ENCODE results near the gene GADL1. TPM values are rescaled to one million over a fixed set of nuclear protein-coding genes. Genes with fewer than 3 reads are reported as not detected.

GADL1 gene
- total and polyA plus RNA-seq, 9 donors = 9.8 to 25.7 (median 19.1) TPM

GRCh38 chr3:30766522-30766921, 127.9 kb downstream of the GADL1 start:
- no peaks in the 10 kb centered on the region for H3K36me3 ChIP-seq (ENCODE audit: control insufficient read depth, insufficient read depth, low read length)
- H3K27ac ChIP-seq (ENCODE audit: low read length) = no peak overlapping the region
- peaks cover 2% of the 10 kb centered on the region for H3K4me1 ChIP-seq (ENCODE audit: control insufficient read depth, insufficient read depth, low read length)
- no peaks in the 10 kb centered on the region for H3K9me3 ChIP-seq (replicated peaks; ENCODE audit: control insufficient read depth, low read depth, low read length)
- DNase-seq = peak; percentile 29
- no peak overlapping the region for H3K4me3 ChIP-seq (ENCODE audit: low read length)
- no peaks in the 10 kb centered on the region for H3K27me3 ChIP-seq (ENCODE audit: control insufficient read depth, insufficient read depth, low read length)

- DNase-seq = no peak
- Histone ChIP-seq H3K4me3 (ENCODE audit: low read length) (no peak overlapping the region), H3K4me1 (ENCODE audit: control insufficient read depth, insufficient read depth, low read length) (no peaks in the 10 kb centered on the region), H3K36me3 (ENCODE audit: control insufficient read depth, insufficient read depth, low read length) (no peaks in the 10 kb centered on the region), H3K9me3 (replicated peaks; ENCODE audit: control insufficient read depth, low read depth, low read length) (no peaks in the 10 kb centered on the region), H3K27me3 (ENCODE audit: control insufficient read depth, insufficient read depth, low read length) (no peaks in the 10 kb centered on the region), H3K27ac (ENCODE audit: low read length) (no peak overlapping the region)
- WGBS (ENCODE audit: insufficient coverage) = 93% methylated on average over 3 of the region's 4 CpGs
Observed at GRCh38 chr3:30764891-30765290, 129.6 kb downstream of the GADL1 start.

- peak; percentile 75 for DNase-seq
- no peak overlapping the region for H3K27ac ChIP-seq (ENCODE audit: low read length)
- H3K27me3 ChIP-seq (ENCODE audit: control insufficient read depth, insufficient read depth, low read length) = no peaks in the 10 kb centered on the region
Observed at GRCh38 chr3:30764281-30764680, 130.2 kb downstream of the GADL1 start.

GRCh38 chr3:30761374-30761773, 133.1 kb downstream of the GADL1 start:
- H3K36me3 ChIP-seq (ENCODE audit: control insufficient read depth, insufficient read depth, low read length) = no peaks in the 10 kb centered on the region
- no CpG with 5 or more reads among the region's 3 CpGs for WGBS (ENCODE audit: insufficient coverage)
- no peaks in the 10 kb centered on the region for H3K27me3 ChIP-seq (ENCODE audit: control insufficient read depth, insufficient read depth, low read length)
- no peak for DNase-seq
- no peak overlapping the region for H3K27ac ChIP-seq (ENCODE audit: low read length)
- H3K4me3 ChIP-seq (ENCODE audit: low read length) = no peak overlapping the region
- no peaks in the 10 kb centered on the region for H3K9me3 ChIP-seq (replicated peaks; ENCODE audit: control insufficient read depth, low read depth, low read length)
- no peaks in the 10 kb centered on the region for H3K4me1 ChIP-seq (ENCODE audit: control insufficient read depth, insufficient read depth, low read length)

More at GRCh38 chr3:30764281-30764680, 130.2 kb downstream of the GADL1 start:
- H3K4me1 ChIP-seq (ENCODE audit: control insufficient read depth, insufficient read depth, low read length) = no peaks in the 10 kb centered on the region
- no peaks in the 10 kb centered on the region for H3K36me3 ChIP-seq (ENCODE audit: control insufficient read depth, insufficient read depth, low read length)
- H3K4me3 ChIP-seq (ENCODE audit: low read length) = no peak overlapping the region
- no CpG with 5 or more reads among the region's 3 CpGs for WGBS (ENCODE audit: insufficient coverage)
- H3K9me3 ChIP-seq (replicated peaks; ENCODE audit: control insufficient read depth, low read depth, low read length) = no peaks in the 10 kb centered on the region

- no peaks in the 10 kb centered on the region for H3K9me3 ChIP-seq (replicated peaks; ENCODE audit: control insufficient read depth, low read depth, low read length)
- H3K4me1 ChIP-seq (ENCODE audit: control insufficient read depth, insufficient read depth, low read length) = peaks cover 2% of the 10 kb centered on the region
- H3K27me3 ChIP-seq (ENCODE audit: control insufficient read depth, insufficient read depth, low read length) = no peaks in the 10 kb centered on the region
- no peak overlapping the region for H3K27ac ChIP-seq (ENCODE audit: low read length)
- no peak for DNase-seq
- H3K36me3 ChIP-seq (ENCODE audit: control insufficient read depth, insufficient read depth, low read length) = no peaks in the 10 kb centered on the region
- WGBS (ENCODE audit: insufficient coverage) = no CpG with 5 or more reads among the region's 2 CpGs
- H3K4me3 ChIP-seq (ENCODE audit: low read length) = no peak overlapping the region
Observed at GRCh38 chr3:30760737-30761136, 133.7 kb downstream of the GADL1 start.

GRCh38 chr3:30760040-30760695, 134.3 kb downstream of the GADL1 start:
- no peak for DNase-seq
- no peak overlapping the region for H3K4me3 ChIP-seq (ENCODE audit: low read length)
- no peaks in the 10 kb centered on the region for H3K9me3 ChIP-seq (replicated peaks; ENCODE audit: control insufficient read depth, low read depth, low read length)
- 78% methylated on average over 2 of the region's 3 CpGs for WGBS (ENCODE audit: insufficient coverage)
- no peak overlapping the region for H3K27ac ChIP-seq (ENCODE audit: low read length)
- H3K27me3 ChIP-seq (ENCODE audit: control insufficient read depth, insufficient read depth, low read length) = no peaks in the 10 kb centered on the region
- no peaks in the 10 kb centered on the region for H3K36me3 ChIP-seq (ENCODE audit: control insufficient read depth, insufficient read depth, low read length)
- peaks cover 2% of the 10 kb centered on the region for H3K4me1 ChIP-seq (ENCODE audit: control insufficient read depth, insufficient read depth, low read length)

GRCh38 chr3:30756218-30756617, 138.2 kb downstream of the GADL1 start:
- Histone ChIP-seq H3K27me3 (ENCODE audit: control insufficient read depth, insufficient read depth, low read length) (no peaks in the 10 kb centered on the region), H3K4me3 (ENCODE audit: low read length) (no peak overlapping the region)
- 80% methylated on average over 1 of the region's 3 CpGs for WGBS (ENCODE audit: insufficient coverage)

GRCh38 chr3:30754426-30754825, 140.0 kb downstream of the GADL1 start:
- Histone ChIP-seq H3K27me3 (ENCODE audit: control insufficient read depth, insufficient read depth, low read length) (no peaks in the 10 kb centered on the region), H3K36me3 (ENCODE audit: control insufficient read depth, insufficient read depth, low read length) (no peaks in the 10 kb centered on the region), H3K4me3 (ENCODE audit: low read length) (no peak overlapping the region), H3K4me1 (ENCODE audit: control insufficient read depth, insufficient read depth, low read length) (peaks cover 2% of the 10 kb centered on the region), H3K9me3 (replicated peaks; ENCODE audit: control insufficient read depth, low read depth, low read length) (no peaks in the 10 kb centered on the region), H3K27ac (ENCODE audit: low read length) (no peak overlapping the region)
- WGBS (ENCODE audit: insufficient coverage) = no CpG with 5 or more reads among the region's 4 CpGs
- DNase-seq = peak; percentile 81

More at GRCh38 chr3:30756218-30756617, 138.2 kb downstream of the GADL1 start:
- no peak for DNase-seq
- Histone ChIP-seq H3K4me1 (ENCODE audit: control insufficient read depth, insufficient read depth, low read length) (peaks cover 2% of the 10 kb centered on the region), H3K36me3 (ENCODE audit: control insufficient read depth, insufficient read depth, low read length) (no peaks in the 10 kb centered on the region), H3K9me3 (replicated peaks; ENCODE audit: control insufficient read depth, low read depth, low read length) (no peaks in the 10 kb centered on the region), H3K27ac (ENCODE audit: low read length) (no peak overlapping the region)

GRCh38 chr3:30753766-30754165, 140.7 kb downstream of the GADL1 start:
- Histone ChIP-seq H3K4me1 (ENCODE audit: control insufficient read depth, insufficient read depth, low read length) (peaks cover 2% of the 10 kb centered on the region), H3K9me3 (replicated peaks; ENCODE audit: control insufficient read depth, low read depth, low read length) (no peaks in the 10 kb centered on the region), H3K36me3 (ENCODE audit: control insufficient read depth, insufficient read depth, low read length) (no peaks in the 10 kb centered on the region), H3K4me3 (ENCODE audit: low read length) (no peak overlapping the region), H3K27me3 (ENCODE audit: control insufficient read depth, insufficient read depth, low read length) (no peaks in the 10 kb centered on the region), H3K27ac (ENCODE audit: low read length) (no peak overlapping the region)
- no peak for DNase-seq
- WGBS (ENCODE audit: insufficient coverage) = no CpG with 5 or more reads among the region's 3 CpGs

GRCh38 chr3:30752970-30753369, 141.5 kb downstream of the GADL1 start:
- Histone ChIP-seq H3K27me3 (ENCODE audit: control insufficient read depth, insufficient read depth, low read length) (no peaks in the 10 kb centered on the region), H3K4me3 (ENCODE audit: low read length) (no peak overlapping the region), H3K9me3 (replicated peaks; ENCODE audit: control insufficient read depth, low read depth, low read length) (no peaks in the 10 kb centered on the region), H3K27ac (ENCODE audit: low read length) (no peak overlapping the region), H3K36me3 (ENCODE audit: control insufficient read depth, insufficient read depth, low read length) (no peaks in the 10 kb centered on the region), H3K4me1 (ENCODE audit: control insufficient read depth, insufficient read depth, low read length) (peaks cover 2% of the 10 kb centered on the region)
- DNase-seq = no peak
- no CpG with 5 or more reads among the region's 4 CpGs for WGBS (ENCODE audit: insufficient coverage)

GRCh38 chr3:30752491-30752890, 142.0 kb downstream of the GADL1 start:
- Histone ChIP-seq H3K36me3 (ENCODE audit: control insufficient read depth, insufficient read depth, low read length) (no peaks in the 10 kb centered on the region), H3K9me3 (replicated peaks; ENCODE audit: control insufficient read depth, low read depth, low read length) (no peaks in the 10 kb centered on the region), H3K4me1 (ENCODE audit: control insufficient read depth, insufficient read depth, low read length) (peaks cover 2% of the 10 kb centered on the region), H3K27ac (ENCODE audit: low read length) (no peak overlapping the region), H3K27me3 (ENCODE audit: control insufficient read depth, insufficient read depth, low read length) (no peaks in the 10 kb centered on the region), H3K4me3 (ENCODE audit: low read length) (no peak overlapping the region)
- DNase-seq = no peak
- WGBS (ENCODE audit: insufficient coverage) = no CpG with 5 or more reads among the region's 5 CpGs
